Activated T-cell treated with anti-CD3 and anti-CD28 coated beads, Interleukin-2, amount 50 U/mL, for 1 hour (primary cell): ENCODE results near the gene LHX4.

Experiments used
- DNase-seq: peaks from one replicate; pipeline ENCODE4 v3.0.0-alpha.2; 2020

The LHX4 gene

DNA sequence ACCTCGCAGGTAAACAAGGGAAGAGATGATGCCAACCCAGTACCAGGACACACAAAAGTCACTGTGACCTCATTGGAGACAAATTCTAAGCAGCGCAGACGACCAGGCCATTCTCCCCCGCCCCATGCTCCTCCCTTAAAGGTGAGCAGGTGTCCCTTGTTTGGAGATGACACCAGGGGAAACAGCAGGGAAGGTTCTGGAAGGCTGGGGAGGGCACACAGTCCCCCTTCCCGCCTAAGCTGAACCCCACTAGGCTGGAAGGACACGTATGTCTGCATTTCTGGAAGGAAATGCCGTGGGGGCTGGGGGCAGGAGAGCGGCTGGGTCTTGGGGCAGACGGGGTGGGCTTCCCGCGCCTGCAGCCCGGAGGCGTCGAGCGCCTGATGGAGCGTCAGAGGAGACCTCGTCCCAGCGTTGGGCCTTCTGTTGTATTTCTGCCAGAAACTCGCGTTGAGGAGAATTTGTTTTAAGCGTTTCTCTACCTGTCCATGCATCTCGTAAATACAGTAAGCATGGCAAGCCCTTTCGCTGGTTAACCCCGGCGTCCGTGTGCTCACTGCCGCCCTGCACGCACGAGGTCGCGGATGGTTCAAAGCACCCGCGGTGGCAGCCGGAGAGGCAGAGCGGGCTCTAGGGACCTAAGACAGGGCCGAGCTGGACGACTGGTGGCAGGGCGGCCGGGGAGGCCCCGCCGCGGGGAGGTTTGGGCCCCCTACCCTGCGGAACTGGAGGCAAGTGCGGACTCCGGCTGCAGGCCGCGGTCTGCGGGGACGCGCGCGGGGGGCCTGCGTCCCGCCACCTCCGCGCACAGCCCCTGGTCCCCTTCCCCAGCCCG is 1.2 kb upstream of the LHX4 start:
- DNase-seq = no peak

DNA sequence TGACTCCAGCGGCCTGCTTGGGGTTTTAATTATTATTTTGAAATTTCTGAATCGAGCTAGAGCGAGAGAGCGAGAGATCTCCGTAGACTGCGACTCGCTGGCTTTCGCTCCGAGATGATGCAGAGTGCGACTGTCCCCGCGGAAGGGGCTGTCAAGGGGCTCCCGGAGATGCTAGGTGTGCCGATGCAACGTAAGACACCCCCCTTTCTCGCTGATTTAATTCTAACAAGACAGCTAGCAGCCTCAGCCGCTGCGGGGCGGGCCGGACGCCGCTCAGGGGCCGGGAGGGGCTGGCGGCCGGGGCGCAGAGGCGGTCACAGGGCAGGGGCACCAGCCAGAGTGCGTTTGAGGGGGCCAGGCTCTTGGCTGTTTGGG is 339 bp downstream of the LHX4 start:
- no peak for DNase-seq

DNA sequence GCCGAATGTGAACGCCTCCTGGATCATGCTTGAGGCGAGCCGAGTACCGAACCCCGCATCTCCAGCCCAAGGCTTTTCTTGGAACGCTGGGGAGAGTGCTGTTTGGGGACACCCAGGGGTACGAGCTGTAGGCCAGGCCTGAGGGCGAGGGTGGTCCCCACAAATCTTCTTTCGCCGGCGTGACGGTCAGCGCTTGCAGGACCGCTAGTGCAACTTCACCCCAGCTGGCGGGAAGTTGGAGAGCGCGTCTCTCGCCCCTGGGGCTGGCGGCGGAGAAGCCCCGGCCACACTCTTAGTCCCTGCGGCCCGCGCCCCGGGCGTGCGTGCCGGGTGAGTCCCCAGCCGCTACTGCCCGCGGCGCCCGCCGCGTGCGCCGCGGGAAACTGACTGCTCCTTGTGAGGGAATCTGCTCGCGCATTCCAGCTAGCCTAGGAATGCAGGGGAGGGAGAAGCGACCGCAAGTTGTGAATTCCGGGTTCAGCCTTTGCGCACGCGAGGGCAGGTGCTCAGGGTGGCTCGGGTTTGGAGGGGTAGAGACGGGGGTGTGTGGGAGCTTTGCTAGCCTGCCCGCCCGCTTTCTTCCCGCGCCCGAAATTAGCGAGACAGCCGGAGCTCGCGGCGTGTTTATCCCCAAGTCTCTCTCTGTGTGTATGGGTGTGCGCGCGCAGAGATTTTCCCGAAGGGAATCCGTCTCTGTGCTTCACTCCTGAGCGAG is 884 bp downstream of the LHX4 start:
- DNase-seq = no peak

DNA sequence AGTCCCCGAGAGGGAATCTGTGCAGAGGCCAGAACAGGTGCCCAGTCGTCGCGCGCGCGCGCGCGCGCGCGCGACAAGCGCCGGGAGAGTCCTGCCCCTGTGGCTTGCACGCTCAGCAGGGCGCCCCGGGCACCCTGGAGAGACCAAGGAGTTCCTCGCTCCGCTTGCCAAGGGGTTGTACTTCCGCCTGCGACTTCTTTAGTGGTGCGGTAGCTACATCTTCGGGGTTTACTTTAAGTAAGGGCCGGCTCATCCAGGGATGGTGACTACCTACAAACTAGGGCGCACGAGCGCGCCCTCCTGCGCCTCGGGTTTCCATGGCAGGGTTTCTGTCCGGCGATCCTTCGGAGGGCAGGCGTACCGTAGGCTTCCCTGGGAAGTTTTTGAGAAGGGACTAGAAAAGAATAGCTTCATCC is 1.4 kb downstream of the LHX4 start:
- no peak for DNase-seq

DNA sequence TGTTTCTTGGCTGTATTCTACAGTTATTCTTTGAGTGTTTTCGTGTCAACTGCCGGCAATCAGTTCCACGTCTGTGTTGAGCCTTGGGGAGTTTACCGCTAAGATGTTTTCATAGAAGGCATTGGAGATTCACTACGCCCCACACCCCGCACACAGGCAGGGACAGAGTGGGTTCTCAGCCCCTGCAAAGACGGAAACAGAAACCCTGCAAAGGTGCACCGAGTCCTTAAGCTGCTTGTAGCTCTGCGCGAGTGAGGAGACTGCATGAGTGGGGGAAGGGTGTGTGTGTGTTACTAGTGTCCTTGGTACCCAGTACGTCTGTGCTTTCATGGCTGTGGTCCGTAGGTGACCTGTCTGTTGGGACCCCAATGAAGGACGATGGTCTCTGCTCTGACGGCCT is 1.9 kb downstream of the LHX4 start:
- no peak for DNase-seq

DNA sequence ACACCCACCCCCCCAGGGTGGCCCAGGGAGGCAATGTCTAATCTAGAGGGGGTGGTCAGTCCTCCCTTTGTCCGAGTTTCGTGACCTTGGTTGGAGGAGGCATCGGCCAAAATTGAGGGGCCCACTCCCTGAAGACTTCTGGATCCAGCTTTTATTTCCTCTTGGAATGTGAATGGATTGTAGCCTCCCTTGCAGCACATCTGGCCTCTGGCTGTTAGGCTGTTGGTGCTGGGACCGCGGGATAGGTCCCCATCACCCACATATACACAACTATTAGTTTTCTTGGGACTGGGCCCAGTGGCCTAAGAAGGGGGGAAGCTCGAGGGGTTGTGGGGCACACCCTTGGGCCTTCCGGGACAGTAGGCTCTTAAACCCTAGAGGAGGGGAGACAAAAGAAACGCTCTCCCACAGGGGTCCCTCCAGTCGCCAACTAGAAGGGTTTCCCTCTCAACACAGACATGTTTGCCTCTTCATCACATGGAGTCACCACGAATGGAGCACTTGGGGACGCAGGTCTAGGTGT is 2.5 kb downstream of the LHX4 start:
- DNase-seq = no peak

DNA sequence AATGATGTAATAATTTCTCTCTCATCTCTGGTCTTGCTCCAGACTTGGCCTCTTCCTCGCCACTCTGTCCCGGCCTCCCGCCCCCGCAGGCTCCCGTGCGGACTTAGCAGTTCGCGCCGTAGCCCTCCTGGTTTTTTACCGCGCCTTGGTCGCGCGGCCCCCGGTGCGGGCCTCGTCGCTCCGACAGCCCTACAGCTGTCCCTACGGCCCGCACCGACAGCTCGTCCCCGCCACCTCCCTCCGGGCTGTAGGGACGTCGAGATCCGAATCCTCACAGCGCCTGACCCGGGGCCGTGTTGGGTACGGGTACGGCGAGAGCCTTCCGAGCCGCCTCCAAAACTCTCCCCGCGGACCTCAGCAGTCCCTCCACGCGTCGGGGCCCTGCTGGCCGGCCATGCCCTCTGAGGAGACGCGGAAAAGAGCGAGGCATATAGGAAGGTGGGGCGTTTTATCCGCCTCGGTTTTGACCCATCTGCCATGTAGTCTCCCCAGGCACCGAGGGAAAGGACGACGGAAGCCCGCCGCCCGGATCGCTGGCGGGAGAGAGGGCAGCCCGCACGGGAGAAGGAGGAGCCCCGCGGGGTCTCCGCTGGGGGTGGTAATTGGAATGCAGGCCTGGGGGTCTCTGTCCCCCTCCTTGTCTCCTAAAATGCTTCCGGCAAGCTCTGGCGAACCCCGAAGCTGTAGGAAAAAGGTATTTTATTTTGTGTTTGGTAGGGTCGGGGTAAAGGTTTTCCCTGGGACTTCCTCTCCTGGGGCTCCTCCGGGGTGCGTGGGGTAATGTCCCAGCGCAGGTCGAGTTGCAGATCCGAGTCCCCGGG is 3.3 kb downstream of the LHX4 start:
- DNase-seq = no peak

DNA sequence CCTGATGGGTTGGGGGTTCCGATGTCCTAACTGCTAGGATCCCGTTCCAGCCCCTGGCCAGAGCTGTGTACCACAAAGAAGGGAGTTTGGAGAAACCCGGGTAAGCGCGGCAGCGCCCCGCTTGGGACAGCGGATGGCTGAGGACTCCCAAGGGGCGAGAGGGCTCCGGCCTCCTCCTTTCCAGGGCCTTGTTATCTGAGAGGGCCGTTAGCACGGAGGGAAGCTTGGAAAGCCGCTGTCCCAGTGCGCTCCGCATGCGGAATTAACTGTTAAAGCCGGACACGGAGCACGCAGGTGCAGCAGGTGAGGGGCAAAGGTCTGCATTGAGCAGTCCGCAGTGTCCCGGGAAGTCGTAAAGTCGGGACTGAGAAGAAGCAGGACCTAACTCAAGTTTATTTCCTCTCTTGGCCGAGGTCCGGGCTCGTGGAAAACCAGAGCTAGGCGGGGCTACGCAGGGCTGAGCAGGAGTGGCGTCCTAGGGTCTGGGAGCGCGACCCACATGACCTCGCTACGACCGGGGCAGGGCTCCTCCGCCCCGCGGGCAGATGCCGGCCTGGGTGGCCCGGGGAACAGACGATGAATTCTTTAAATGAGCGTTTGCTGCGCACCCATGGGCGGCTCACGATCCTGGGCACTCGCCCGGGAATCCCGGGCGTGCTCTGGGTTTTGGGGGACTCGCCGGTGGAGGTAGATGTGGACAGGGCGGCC is 4.5 kb downstream of the LHX4 start:
- no peak for DNase-seq

DNA sequence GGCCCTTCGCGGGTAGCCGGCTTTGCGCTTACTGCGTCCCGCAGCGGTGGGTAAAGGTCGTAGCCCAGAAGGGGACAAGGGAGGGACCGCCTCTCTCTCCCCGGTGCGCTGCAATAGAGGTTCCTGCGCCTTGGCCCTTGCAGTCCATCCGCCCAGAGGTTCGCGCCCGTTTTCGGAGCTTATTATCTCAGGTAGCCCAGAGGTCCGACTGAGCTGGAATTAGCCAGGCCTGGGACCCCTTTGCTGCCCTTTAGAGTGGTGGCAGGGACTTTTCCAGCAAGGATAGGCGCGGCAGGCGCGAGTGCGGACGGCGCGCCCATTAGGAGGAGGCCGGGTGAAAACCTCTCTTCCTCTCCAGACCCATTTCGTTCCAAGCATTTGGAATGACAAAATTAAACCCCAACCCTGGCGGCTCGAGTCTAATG is 5.0 kb downstream of the LHX4 start:
- no peak for DNase-seq

DNA sequence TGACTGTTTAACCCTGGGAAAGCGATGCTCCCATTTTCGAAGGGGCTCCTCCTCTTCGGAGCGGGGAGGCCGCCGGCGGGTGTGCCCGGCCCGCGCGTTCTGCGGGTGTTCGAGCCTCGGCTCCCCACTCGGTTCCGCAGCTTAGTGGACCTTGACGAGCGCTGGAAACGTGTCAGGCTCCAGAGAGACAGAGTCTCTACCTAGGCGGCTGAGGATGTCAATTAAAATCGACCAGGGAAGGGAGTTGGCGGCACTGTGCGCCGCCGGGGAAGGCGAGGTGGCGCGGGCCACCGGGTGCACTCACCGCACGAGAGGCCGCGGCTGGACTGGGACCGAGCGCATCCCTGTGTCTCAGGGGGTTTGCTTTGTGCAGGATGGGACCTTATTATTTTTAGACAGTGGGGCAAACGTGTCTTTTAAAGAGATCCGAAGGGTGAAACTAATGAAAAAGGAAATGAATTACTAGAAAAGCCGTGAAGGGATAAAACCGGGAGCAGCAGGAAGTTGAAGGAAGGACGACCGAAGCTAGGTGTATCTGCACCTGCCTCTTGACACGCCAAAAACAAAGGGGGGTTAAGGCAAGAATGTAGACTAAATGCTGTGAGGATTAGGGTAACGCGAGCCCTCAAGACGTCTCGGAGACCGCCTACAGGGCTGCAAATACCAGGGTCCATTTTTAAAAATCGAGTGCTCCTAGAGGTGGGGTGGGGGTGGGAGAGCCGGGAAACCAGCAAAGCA is 5.6 kb downstream of the LHX4 start:
- DNase-seq = no peak

DNA sequence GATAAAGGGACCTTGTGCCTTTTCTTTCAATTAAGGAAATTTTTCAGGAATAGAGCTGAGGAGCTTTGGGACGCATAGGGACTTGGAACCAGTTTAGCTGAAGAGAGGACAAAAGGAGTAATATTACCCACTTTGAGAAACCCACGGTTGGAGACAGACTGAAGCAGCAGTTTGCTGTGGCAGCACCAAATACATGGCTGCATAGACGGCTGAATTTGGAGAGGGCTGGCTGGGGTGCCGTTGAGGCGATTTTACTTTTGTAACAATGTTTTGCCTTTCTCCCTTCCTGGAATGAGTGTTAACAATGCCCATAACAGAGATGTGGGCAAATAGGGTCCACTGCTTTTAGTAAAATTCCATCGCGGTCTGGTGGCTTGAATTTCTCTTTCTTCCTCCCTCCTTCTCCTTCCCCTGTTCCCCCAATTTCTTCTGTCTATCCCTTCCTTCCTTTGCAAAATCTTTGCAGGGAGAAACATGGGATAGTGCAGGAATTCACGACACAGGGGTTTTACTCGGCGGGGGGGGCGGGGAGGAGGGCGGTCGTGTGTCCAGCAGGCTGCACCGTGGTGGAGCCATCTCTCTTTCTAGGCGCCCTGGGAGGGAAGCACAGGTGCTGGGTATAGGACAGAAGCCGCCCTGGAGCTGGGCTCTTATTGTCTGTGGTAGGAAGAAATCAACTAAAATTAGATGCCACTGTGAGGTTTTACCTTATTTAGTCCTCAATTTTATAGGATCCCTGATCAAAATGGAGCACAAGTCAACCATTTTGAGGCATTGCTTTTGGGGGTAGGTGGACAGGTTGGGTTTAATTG is 6.8 kb downstream of the LHX4 start:
- DNase-seq = no peak

DNA sequence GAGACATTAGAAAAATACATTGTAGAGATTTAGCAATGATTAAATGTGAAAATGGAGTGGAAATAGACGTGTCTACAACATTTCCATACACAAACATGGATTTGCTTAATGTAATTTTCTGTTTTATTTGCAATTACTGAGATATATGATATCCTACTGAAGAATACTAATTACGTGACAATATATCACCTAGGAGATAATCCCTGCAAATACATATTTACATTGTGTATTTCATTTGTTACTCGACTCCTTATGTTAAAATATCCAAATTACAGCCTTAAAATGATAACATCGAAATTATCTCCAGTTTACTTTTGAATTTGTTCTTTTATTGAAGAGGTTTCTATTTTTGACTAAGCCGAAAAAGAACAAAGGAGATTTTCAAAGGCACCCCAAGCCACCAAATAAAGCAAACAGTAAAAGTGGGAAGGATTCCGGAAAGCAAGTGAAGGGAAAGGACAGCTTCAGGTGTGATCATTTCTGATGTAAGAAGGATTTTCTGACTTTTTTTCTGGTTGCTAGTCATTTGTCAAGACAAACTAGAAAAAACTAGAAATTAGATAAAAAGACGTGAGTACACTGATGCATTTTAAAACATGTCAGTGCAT is 7.9 kb downstream of the LHX4 start:
- no peak for DNase-seq

DNA sequence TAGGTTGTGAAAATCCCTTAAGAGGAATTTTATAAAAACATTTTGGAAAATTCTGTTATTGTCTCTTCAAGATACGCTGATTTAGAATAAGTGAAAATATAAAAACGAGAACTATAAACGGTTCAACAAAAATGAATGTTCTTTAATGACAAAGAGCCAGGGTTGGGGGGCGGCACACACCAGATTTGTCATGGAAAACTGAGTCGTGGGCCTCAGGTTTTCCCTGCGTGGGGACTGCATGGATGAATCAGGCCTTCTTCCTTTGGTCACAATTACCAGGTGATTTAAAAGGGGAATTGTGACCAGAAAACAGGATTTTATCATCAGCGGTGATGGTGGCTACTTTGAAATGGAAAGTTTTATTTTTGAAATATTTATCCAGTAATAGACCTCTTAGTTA is 8.6 kb downstream of the LHX4 start:
- no peak for DNase-seq

DNA sequence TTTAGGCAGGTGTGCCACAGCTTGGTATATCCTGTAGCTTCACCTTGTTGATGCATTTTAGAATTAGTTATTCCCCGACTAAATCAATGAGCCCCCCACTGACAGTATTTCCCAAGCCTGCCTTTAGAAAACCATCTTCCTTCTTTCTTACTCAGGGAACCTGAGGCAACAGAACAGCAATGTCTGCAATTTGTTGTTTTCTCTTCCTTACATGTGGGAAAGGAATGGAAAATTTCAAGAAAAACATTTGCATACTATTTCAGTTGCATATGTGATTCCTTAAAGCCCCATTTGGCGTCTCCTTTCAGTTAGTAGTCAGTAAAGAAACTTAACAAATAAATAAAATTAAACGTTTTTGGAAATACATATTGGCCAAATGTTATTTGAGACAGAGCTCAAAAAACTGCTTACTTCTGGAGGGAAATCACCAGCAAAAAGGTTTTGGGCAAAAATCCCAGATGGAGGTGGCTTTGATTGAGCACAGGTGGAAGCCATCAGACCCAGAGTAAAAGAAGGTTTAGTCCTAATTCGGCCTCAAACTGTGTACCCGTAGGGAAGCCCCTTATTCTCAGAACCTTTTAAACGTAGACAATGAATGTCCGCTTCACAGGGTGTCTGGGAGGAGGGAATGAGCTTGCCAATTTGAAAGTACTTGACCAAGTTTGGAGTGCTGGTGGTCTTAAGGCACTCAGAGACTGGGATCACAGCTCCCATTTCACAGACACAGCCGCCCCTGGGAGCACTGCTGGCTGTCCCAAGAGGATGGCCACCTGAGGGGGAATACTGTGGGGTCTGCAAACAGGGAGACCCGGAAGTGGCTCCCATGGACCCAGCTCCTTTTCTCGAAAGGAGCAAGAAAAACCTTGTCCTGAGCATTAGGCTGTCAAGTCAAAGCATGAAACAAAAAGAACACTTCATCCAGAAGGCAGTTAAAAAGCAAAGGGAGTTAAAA is 9.4 kb downstream of the LHX4 start:
- no peak for DNase-seq

DNA sequence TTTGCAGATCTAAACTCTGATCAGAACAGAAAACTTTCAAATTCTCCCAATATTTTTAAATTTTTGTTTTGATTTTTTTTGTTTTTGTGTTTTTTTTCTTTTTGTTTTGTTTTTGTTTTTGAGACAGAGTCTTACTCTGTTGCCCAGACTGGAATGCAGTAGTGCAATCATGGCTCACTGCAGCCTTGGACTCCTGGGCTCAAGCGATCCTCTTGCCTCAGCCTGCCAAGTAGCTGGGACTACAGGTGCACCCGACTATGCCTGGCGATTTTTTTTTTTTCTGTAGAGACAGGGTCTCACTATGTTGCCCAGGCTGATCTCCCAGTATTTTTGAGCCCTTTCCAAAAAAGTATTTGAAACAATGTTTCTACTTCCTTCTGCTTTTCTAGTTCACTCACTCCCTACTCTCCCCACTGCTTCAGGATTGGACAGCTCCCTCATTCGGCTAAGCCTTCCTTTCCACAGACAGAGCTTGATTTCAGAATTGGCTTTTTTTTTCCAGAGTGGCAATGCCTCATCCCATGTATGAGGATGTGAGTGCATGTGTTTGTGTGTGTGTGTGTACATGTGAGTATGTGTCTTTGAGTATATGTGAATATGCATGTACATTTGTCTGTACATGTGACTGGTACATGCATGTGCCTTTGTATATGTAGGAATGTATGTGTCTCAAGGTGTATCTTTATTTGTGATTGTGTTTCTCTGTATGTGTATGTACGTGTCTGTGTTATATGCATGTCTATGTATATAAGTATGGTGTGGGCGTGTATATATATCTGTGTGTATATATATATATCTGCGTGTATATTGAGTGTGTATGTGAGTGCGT is 11.9 kb downstream of the LHX4 start:
- DNase-seq = no peak

DNA sequence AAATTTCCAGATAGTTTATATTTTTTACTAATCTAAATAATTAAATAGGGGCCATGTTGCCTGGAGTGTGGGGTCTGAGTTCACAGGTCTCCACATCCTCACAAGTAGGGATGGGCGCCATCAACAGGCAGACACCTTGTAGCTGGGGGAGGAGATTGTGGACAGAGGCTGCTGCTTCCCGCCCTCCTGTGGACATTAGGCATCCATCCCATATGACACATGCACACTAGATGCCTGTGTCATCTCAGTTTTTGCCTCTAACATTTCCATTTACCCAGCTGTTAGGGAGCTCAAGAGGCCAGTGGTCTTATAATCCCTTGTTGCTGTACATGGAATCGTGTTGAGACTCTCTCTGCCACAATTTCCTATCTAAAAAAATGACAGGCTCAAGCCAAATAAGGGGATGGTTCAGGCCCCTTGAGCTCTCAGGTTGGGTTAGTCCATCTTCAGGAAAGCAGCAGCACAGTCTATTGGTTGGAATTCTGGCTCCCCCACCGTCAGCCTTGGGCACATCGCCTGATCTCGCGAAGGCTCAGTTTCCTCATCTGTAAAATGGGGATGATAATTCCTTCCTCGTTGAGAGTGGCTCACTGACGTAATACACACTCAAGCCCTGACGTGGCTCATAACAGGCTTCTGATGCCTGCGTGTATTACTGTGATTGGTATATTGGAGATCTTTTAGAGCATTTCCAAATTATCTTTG is 13.6 kb downstream of the LHX4 start:
- DNase-seq = no peak

DNA sequence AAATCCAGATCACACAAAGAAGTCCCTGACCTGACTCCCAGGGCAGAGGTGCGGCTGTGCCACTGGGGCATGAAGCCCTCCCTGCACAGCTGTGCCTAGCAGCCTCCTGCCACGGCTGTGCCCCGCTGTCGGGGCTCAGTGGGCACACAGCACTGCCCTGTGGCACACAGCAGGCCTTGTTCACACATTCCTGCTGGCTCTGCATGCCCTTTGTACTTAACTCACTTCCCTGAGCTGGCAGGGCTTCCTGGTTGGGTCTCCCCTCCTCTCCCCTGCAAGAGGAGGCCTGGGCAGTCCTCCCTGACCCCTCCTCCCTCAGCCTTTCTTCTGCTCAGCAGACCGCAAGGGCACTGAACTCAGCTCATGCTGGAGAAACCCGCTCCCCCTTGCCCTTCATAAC is 14.8 kb downstream of the LHX4 start:
- DNase-seq = no peak

DNA sequence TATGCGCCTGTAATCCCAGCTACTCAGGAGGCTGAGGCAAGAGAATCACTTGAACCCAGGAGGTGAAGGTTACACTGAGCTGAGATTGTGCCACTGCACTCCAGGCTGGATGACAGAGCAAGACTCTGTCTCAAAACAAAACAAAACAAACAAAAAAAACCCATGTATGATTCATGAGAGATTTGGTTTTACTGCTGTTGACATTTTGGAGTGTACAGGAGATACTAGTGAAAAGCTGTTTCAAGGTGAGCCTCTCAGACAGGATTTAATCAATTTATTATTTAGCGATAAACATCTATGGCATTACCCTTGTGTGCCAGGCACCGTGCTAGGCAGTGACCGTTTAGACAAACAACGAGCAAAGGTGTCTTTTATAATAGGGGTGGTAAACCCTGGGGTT is 16.5 kb downstream of the LHX4 start:
- no peak for DNase-seq
